NCI-H1105 treated with DMSO at 0.1 percent for 48 hours (cell line): ENCODE results near the gene EFNA4.
A peak's percentile ranks its signal among the peaks of the same experiment; 100 is the strongest.
"Not testable (repeated sequence)": the region's sequence is repeated elsewhere in the genome, so short reads cannot be mapped to it uniquely, and the experiment has no call there.

Experiments used
- DNase-seq: peaks from one replicate; lab custom pipeline; 2025; lab: John Stamatoyannopoulos, UW

The EFNA4 gene

DNA sequence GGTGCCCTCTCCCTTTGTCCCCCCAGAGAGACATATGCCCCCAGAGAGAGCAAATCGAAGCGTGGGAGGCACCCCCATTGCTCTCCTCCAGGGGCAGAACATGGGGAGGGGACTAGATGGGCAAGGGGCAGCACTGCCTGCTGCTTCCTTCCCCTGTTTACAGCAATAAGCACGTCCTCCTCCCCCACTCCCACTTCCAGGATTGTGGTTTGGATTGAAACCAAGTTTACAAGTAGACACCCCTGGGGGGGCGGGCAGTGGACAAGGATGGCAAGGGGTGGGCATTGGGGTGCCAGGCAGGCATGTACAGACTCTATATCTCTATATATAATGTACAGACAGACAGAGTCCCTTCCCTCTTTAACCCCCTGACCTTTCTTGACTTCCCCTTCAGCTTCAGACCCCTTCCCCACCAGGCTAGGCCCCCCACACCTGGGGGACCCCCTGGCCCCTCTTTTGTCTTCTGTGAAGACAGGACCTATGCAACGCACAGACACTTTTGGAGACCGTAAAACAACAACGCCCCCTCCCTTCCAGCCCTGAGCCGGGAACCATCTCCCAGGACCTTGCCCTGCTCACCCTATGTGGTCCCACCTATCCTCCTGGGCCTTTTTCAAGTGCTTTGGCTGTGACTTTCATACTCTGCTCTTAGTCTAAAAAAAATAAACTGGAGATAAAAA, 23.5 kb downstream of the EFNA4 start:
- no peak for DNase-seq

DNA sequence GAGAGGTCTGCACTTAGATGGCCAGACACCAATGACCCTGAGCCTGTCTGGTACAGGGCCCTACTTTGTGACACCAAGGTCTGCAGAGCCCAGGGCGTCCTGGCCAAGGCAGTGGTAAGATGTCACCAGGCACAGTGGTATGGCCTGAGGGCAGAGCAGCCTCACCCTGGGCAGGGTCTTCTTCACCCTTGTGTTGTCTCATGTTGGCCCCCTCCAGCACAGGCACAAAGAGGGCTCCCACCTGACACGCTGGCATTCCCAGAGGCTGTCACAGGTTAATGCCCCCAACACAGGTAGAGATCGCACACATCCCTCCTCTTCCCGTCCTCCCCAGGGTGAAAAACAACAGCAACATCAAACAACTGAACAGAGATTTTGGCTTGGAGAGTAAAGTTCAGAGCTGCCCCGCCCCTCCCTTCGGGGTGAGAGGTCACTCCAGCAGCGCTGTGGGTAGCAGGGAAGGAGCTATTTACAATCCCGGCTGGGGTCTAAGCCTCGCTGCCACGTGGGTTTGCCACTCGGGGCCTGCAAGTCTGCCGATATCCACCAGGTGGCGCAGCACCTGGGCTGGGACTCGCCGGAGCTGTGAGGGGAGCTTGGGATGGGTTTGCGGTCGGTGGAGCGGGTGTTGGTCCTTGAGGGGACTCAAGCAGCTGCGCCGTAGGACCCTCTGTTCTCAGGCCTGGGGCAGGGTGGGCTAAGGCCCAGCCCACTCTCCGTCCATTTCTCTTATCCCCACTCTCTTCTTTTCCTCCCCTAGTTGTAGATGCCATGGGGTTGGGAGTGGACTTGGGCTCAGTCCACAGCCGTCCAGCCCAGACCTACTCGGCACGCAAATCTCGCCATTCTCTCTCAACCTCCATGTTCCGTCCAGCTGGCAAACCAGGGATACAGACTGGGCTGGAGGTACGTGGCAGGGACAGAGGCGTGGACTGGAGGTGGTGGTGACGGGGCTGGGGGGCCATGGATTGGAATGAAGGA, 27.8 kb downstream of the EFNA4 start:
- peak; percentile 59 for DNase-seq

DNA sequence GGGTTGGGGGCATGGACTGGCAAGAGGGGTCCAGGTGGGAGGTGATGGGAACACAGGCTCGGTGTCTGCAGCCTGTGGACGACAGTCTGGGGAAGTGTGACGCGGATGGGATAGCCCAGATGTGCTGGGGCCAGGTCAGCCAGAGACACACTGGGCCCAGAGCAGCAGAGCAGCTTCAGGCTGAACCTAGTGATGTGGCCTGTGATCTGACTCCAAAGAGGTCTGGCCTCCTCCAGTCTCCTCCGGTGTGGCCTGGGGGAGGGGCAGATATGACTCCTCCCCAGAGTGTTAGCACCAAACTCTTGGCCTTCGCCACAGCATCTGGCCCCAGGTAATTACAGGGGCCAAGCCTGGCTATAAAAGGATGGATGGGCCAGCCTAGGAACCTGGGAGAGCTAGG, 28.6 kb downstream of the EFNA4 start:
- DNase-seq, result no peak

DNA sequence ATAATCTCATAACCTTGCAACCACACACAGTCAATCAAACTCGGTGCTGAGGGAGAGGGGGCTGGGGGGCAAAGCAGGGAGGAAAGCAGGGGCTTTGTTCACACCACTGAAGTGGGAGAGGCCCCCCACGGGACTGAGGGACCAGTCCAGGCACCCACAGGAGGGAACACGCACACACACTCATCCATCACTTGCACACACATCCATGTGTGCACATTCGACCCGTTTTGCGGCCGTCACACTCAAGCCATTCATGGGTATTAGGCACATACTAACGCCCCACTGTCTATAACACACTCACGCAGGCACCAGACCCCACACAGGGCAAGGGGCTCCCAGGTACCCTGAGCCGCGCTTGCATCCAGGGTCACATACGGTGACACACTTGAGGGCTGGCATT, 29.1 kb downstream of the EFNA4 start:
- no peak for DNase-seq

DNA sequence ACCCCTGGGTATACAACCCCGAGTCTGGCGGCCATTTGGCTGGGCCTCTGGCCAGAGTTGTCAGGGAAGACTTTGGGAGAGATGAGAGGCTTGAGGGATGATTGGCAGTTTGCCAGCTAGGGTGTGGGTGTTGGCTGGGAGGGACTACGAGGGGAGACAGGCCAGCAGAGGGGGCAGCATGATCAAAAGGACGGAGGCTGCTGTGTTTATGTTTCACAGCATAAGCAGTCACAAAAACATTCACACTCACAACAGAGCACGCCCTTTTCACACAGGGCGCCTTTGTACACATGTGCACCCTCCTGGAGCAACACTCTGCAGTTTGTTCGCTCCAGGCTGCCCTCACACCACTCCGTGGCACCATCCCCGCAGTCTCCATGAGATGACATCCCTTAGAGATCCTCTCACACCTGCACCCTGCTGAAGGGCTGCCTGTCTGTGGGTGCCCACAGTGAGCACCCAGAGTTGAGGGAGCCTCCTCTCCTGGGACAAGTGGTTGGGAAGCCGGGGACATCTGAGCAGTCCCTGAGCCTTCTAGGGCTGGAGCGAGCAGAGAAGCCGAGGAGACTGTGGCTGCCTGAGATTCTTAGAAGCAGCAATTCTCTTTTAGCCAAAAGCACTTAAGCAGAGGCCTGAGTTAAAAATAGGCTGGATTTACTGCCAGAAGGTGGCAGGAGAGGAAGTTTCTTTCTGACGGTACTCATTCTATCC, 30.5 kb downstream of the EFNA4 start:
- peak; percentile 93 for DNase-seq

DNA sequence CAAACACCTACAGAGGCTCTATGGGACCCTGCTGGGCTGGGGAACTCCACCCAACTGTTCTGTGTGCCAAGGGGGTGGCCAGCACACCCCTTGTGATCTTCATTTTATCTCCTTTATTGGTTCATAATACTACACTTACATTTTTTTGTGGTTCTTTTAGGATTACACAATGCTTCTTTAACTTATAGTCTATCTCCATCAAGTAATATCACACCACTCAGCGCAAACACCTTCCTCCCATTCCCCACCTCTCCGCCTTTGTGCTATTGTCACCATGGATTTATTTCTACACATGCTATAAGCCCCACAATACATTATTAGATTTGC, 31.0 kb downstream of the EFNA4 start:
- DNase-seq, result no peak

DNA sequence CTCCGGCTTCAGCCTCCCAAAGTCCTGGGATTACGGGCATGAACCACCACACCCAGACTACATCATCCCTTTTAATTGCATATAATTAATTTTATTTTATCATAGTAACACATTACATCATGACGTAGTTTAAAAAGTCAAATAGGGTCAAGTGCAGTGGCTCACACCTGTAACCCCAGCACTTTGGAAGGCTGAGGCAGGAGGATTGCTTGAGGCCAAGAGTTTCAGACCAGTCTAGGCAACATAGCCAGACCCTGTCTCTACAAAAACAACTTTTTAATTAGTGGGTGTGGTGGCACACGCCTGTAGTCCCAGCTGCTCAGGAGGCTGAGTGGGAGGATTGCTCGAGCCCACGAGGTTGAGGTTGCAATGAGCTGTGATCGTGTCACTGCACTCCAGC, 35.8 kb downstream of the EFNA4 start:
- DNase-seq, result no peak

DNA sequence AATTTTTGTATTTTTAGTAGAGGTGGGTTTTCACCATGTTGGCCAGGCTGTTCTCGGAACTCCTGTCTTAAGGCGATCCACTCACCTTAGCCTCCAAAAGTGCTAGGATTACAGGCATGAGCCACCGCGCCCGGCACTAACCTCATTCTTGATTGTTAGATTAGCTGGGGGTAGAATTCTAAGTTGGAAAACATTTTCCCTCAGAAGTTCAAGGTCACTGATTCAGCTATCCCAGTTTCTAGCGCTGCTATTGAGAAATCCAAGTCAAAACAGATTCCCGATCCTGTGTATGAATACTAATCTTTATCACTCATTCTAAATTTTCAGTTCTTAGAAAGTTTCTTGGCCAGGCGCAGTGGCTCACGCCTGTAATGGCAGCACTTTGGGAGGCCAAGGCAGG, 39.8 kb downstream of the EFNA4 start:
- no peak for DNase-seq

DNA sequence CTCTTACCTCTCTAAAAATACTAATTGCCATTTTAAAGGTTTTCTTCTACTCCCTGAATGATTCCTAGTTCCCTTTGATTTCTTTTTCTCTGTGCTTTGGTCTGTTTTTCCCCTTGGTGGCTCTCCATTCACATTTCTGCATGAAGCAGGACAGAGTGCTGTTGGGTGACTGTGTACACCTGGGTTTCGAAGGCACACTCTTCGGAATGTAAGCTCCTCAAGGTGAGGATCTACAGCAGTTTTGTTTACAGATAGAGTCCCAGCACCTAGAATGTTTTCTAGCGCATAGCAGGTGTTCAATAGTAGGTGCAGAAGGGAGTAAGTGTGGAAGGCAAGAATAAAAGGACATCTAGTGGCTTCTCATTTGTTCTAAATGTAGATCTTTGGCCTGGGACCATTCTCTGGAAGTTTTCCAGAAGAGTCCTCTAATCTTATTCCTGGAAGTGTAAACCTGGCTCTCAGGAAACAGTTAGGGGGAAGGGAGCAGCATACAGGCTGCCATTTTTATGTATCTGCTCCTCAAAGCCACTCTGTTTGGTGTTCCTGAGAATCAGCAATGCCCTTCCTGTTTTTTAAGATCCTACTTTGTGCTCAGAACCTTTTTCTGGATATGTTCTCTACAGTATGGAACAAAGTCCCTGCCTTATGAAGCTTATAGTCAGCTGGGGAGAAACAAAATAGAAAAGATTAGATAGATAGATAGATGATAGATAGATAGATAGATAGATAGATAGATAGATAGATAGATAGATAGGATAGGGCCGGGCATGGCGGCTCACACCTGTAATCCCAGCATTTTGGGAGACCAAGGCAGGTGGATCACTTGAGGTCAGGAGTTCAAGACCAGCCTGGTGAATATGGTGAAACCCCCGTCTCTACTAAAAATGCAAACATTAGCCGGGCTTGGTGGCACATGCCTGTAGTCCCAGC, 41.3 kb downstream of the EFNA4 start:
- no peak for DNase-seq

DNA sequence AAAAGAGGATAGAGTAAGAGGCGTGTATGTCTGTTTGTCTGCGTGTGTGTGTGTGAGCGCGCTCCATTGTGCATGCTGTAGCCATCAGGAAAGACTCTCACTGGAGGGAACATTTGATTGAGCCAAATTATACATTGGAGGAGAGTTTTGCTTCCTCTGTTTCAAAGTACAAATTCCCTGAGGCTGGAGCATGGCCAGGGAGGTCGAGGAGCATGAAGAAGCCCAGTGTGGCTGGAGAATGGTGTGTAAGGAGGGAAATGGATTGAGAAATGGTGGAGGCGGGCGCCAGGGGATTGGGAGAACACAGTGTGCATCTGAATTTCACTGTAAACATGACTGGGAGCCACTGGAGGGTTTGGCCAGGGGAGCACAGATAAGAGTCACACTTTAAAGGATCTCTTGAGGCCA, 42.1 kb downstream of the EFNA4 start:
- no peak for DNase-seq

DNA sequence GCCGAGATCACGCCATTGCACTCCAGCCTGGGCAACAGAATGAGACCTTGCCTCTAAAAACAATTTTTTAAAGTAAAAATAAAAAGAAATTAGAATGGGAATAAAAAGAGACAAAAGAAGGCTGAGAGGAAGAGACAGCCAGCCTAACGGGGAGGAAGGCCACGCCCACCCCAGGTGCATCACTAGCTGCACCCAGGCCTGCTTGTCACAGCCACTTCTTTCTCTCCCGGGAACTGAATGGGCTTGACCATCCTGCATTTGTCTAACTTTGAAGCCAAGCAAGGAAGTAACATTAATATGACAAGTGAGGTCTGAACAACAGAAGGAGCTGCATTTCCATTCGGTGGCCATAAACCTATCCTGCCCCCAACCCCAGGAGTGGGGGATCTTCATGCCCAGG, 43.3 kb downstream of the EFNA4 start:
- no peak for DNase-seq

DNA sequence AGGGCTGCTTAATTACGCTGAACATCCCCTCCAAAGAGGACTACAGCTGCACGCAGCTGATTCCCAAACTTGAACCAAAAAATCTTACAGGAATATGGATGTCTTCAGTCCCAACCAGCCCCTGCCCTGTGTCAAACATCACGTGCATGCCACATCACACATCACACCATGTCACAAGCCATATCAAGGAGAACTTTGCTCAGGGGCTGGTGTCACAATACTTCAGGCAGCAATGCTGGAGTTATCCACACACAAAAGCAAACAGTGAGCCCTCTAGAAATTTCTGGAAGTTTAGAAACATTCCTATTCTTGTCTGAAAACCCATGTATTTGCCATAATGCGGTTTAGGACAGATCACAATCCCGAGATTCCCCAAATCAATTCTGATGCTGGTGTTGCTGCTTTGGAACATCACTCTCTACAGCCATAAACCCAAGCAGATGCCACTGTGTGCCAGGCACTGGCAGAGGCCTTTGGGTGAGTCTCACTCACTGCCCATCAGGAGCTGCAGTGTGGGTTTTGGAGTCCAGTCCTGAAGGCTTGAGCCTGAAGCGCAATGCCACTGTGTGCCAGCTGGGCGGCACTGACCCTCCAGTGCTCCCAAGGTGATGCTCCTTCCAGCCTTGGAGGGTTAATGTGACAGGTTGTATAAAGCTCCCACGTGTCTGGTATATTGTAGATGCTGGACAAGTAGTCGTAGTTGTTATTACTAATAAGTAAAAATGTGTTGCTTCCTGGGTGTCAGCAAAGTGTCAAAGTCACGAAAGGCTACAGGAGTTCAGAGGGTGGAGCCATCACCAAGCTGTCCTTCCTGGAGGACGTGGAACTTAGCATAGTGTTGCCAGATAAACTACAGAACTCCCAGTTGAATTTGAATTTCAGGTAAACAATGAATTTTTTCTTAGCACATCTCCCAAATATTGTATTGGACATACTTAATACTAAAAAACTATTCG, 44.0 kb downstream of the EFNA4 start:
- no peak for DNase-seq

DNA sequence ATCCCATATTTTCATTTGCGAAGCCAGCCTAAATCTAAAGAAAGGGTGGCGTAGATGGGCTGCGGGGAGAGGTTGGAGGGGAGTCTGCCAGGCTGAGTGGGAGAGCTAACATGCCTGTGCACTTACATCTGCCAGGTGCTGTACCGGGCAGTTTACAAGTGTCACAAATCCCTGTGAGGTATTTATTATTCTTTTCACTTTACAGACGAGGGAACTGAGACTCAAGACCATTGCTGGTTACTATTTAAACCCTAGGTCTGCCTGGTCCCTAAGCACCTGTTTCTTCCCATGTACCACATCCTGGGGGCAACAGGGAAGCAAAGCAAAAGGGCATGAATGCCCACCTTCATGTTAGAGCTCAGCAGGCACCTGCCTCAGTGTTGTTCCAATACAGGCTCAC, 44.8 kb downstream of the EFNA4 start:
- no peak for DNase-seq

DNA sequence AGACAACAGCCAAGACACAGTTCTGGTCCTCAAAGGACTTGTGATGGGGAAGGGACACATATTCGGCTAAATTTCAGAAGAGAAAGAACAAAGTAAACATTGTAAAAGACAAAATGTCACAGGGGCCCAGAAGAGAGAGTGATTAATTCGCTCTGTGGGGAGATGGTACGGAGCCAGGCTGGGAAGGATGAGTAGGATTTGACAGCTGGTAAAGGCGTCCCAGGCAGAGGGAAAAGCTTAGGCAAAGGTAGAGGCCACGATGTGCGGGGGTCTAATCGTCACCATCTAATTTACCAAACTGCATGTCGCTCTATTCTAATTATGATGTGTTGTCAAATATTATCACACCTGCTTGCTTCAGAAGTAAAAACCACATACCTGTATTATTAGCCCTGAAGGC, 46.8 kb downstream of the EFNA4 start:
- no peak for DNase-seq

DNA sequence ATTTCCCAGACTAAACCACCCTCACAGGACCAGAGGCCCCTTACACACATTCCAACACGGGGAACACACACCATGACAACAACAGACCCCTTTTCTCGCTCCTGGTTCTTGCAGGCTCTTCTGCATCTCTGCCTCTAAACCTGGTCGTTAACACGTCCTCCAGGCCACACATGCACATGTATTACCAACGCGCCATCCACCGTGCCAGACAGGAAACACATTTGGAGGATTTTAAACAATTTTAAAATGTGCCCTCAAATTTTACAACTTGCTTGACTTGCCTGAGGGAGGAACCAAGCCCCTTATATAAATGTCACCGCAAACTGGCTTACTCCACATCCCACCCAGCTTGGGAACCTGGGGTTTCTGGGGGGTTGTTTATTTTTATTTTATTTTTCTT, 47.3 kb downstream of the EFNA4 start:
- no peak for DNase-seq

DNA sequence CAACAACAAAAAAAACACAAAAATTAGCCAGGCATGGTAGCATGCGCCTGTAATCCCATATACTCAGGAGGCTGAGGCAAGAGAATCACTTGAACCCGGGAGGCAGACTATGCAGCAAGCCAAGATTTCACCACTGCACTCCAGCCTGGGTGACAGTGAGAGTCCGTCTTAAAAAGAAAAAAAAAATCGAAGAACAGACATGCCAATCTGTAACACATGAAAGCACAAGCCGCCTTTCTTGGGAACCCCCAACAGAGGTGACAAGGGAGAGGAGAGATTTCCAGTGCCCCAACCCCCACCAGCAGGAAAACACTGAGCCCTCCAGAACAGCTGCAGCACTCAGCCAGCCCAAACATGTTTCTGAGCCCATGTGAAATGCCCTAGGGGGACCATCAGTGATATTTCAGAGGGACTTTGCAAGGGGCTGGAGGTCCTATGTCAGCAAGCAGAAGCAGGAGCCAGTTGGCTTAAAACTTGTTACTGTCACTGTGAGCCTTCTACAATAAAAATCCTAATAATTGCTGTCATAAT, 50.0 kb downstream of the EFNA4 start:
- no peak for DNase-seq

DNA sequence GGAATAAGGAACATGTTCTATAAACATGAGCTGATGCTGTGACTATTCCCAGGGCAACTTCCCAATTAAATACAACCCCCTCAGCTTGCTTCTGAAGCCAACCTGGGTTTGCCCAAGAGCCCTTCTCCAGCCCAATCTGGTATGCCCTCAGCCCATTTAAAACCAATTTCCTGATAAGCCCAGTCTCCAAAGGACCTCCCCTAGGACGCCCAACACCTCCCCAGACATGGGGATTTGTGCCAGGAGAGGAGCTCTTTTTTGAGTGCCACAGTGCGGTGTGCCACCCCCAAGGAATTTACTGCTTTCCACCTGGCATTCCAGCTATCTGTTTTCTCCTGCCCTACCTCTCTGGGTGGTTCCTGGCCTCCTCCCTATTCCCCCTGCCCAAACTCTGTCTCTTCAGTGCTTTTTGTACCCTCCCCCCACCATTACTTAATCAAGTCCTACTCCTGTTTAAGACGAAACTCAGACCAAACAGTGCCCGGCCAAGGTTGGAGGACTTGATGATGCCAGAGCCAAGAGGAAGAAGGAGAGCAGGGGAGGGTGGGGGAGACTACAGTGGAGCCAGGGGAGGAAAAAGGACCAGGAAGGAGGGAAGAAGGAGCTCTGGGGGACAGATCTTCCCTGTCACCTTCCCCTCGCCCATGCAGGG, 52.7 kb downstream of the EFNA4 start:
- DNase-seq, result no peak

DNA sequence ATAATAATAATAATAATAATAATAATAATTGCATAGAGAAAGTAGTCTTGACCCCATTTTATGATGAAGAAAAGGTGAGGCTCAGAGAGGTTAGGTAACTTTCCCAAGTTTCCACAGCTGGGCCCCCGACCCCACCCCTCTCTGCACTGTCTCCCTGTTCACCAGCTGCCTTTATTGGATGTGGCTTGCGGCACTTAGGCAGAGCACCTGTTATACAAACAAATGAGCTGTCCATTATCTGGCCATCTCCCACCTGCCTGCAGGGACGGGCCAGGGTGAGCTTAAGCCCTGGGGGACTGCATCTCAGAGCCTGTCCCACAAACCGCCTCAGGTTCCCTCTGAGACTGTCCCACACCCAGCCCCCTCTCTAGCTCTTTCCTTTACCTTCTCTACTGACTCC, 54.1 kb downstream of the EFNA4 start:
- no peak for DNase-seq

DNA sequence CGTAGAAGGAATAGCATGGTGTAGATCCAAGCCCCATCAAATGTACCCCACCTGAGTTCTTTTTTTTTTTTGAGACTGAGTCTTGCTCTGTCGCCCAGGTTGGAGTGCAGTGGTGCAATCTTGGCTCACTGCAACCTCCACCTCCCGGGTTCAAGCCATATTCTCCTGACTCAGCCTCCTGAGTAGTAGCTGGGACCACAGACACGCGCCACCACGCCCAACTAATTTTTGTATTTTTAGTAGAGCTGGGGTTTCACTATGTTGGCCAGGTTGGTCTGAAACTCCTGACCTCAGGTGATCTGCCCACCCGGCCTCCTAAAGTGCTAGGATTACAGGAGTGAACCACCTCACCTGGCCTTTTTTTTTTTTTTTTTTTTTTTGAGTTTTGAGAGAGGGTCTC, 54.5 kb downstream of the EFNA4 start:
- not testable (repeated sequence) for DNase-seq
